K562 (cell line): ENCODE data around the gene SLC17A2. TPM values are rescaled to one million over a fixed set of nuclear protein-coding genes. Genes with fewer than 3 reads are reported as not detected.
A peak's percentile ranks its signal among the peaks of the same experiment; 100 is the strongest.

Experiments
- CAMTA2 ChIP-seq: fragments of 250-450 bp; sonication (Bioruptor Pico); conservative IDR thresholded peaks from 2 replicates; pipeline ENCODE4 v1.5.1; 2022
- CBX3 ChIP-seq, 2 experiments: IDR thresholded peaks; 1 replicate in 1 of 2; 2 replicates in 1 of 2; pipeline ENCODE4 v1.6.1; 2012; ENCODE audit warnings: inconsistent platforms in 2 of 2, low read length in 2 of 2, borderline replicate concordance in 1 of 2, control low read depth in 1 of 2
- CREBBP ChIP-seq: IDR thresholded peaks from one replicate; pipeline ENCODE4 v1.6.1; 2012; ENCODE audit warnings: low read depth, mild to moderate bottlenecking, control low read depth, inconsistent platforms, low read length
- CXXC5 ChIP-seq: fragments of 250-450 bp; sonication (Bioruptor Pico); IDR thresholded peaks from 2 replicates; pipeline ENCODE4 v1.8.0; 2022; ENCODE audit warnings: inconsistent platforms, mild to moderate bottlenecking, moderate library complexity
- E2F5 ChIP-seq: sonication (generic); formaldehyde crosslinking; IDR thresholded peaks from 2 replicates; pipeline ENCODE4 v1.8.0; 2022; ENCODE audit warnings: mild to moderate bottlenecking, missing genetic modification reagents
- ESRRA ChIP-seq: fragments of 450-650 bp; IDR thresholded peaks from 2 replicates; pipeline ENCODE4 v1.6.1; 2014; ENCODE audit warnings: low read depth, mild to moderate bottlenecking, moderate library complexity, borderline replicate concordance
- KLF1 ChIP-seq: fragments of 450-650 bp; IDR thresholded peaks from 2 replicates; pipeline ENCODE4 v1.6.1; 2016; ENCODE audit warnings: missing genetic modification characterization, missing compliant biosample characterization
- MYBL2 ChIP-seq, 2 experiments: fragments of 450-650 bp in 1 of 2; sonication (generic) in 1 of 2; formaldehyde crosslinking in 1 of 2; IDR thresholded peaks; 2 replicates each; pipeline versions ENCODE4 v1.6.1 to v1.8.1; 2017 to 2022; ENCODE audit warnings: borderline replicate concordance in 1 of 2, inconsistent platforms in 1 of 2, low read depth in 1 of 2, mild to moderate bottlenecking in 1 of 2, missing genetic modification reagents in 1 of 2, moderate library complexity in 1 of 2
- NKRF ChIP-seq: fragments of 450-650 bp; IDR thresholded peaks from 2 replicates; pipeline ENCODE4 v1.6.1; 2016; ENCODE audit warnings: borderline replicate concordance
- RHOXF2B ChIP-seq: fragments of 250-450 bp; sonication (Bioruptor Pico); conservative IDR thresholded peaks from 2 replicates; pipeline ENCODE4 v1.5.1; 2021
- SMAD4 ChIP-seq: fragments of 250-450 bp; sonication (Bioruptor Pico); conservative IDR thresholded peaks from 2 replicates; pipeline ENCODE4 v1.8.0; 2021; ENCODE audit warnings: inconsistent platforms, mild to moderate bottlenecking, moderate library complexity
- SMARCC2 ChIP-seq: fragments of 450-650 bp; IDR thresholded peaks from 2 replicates; pipeline ENCODE4 v1.6.1; 2017; ENCODE audit warnings: antibody characterized with exemption, moderate library complexity, mild to moderate bottlenecking, low read depth
- SNIP1 ChIP-seq: fragments of 450-650 bp; IDR thresholded peaks from 2 replicates; pipeline ENCODE4 v1.7.1; 2017; ENCODE audit warnings: low read depth, mild to moderate bottlenecking
- ZNF311 ChIP-seq: fragments of 250-450 bp; sonication (Bioruptor Pico); IDR thresholded peaks from 2 replicates; pipeline ENCODE4 v1.4.0; 2020; ENCODE audit warnings: mild to moderate bottlenecking, moderate library complexity
- polyA plus RNA-seq, 8 experiments: library from polyadenylated mRNA; depleted of rRNA in 4 of 8; stranded (reverse) in 5 of 8; unstranded in 3 of 8; fragments of >200 nt; fragmentation: Nextera tagmentation in 2 of 8; fragmentation: Illumina TruSeq in 1 of 8; extraction: Ambion mirVana in 2 of 8; extraction: Trizol in 1 of 8; gene quantifications; 2 replicates each; pipeline versions ENCODE4 v1.2.1 to v1.2.3, GENCODE V29; 2011 to 2014; ENCODE audit warnings: inconsistent platforms in 1 of 8, missing spikeins in 1 of 8
- total RNA-seq, 7 experiments: library from RNA; depleted of rRNA in 6 of 7; stranded (reverse); fragments of >200 nt in 6 of 7; fragmentation: Illumina TruSeq in 2 of 7; extraction: Trizol in 2 of 7; gene quantifications; 2 replicates each; pipeline versions ENCODE4 v1.2.1 to v1.2.3, GENCODE V29; 2011 to 2021; ENCODE audit warnings: low replicate concordance in 1 of 7
- TF ChIP-seq, protein P1 (sequence below): fragments of 450-650 bp; IDR thresholded peaks from 2 replicates; pipeline ENCODE4 v1.6.1; 2016; ENCODE audit warnings: antibody characterized with exemption
- TF ChIP-seq, protein P2 (sequence below): fragments of 450-650 bp; formaldehyde crosslinking; conservative IDR thresholded peaks from 2 replicates; pipeline ENCODE4 v1.4.0; 2022; ENCODE audit warnings: mild to moderate bottlenecking, missing genetic modification characterization
- TF ChIP-seq, protein P3 (sequence below): fragments of 450-650 bp; conservative IDR thresholded peaks from 2 replicates; pipeline ENCODE4 v1.6.1; 2016; ENCODE audit warnings: missing genetic modification characterization, low read depth, mild to moderate bottlenecking, missing compliant biosample characterization, moderate library complexity
- TF ChIP-seq, protein P4 (sequence below), 2 experiments: fragments of 450-650 bp in 1 of 2; sonication (generic) in 1 of 2; formaldehyde crosslinking in 1 of 2; IDR thresholded peaks in 1 of 2; conservative IDR thresholded peaks in 1 of 2; 2 replicates each; pipeline versions ENCODE4 v1.6.1 to v1.8.1; 2016 to 2023; ENCODE audit warnings: mild to moderate bottlenecking in 2 of 2, moderate library complexity in 2 of 2, inconsistent platforms in 1 of 2, missing genetic modification reagents in 1 of 2

SLC17A2 gene
- total and polyA plus RNA-seq, 9 of the 15 experiments (the other 6 are each of a cell fraction or from before 2014, with no cell fraction given), result not detected

- no peak for TF ChIP-seq E2F5 (CRISPR knock-in tag)
- TF ChIP-seq, protein P1, sequence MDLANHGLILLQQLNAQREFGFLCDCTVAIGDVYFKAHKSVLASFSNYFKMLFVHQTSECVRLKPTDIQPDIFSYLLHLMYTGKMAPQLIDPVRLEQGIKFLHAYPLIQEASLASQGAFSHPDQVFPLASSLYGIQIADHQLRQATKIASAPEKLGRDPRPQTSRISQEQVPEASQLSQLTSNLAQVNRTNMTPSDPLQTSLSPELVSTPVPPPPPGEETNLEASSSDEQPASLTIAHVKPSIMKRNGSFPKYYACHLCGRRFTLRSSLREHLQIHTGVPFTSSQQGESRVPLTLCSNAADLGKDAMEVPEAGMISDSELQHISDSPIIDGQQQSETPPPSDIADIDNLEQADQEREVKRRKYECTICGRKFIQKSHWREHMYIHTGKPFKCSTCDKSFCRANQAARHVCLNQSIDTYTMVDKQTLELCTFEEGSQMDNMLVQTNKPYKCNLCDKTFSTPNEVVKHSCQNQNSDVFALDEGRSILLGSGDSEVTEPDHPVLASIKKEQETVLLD, result no peak
- TF ChIP-seq, protein P2, sequence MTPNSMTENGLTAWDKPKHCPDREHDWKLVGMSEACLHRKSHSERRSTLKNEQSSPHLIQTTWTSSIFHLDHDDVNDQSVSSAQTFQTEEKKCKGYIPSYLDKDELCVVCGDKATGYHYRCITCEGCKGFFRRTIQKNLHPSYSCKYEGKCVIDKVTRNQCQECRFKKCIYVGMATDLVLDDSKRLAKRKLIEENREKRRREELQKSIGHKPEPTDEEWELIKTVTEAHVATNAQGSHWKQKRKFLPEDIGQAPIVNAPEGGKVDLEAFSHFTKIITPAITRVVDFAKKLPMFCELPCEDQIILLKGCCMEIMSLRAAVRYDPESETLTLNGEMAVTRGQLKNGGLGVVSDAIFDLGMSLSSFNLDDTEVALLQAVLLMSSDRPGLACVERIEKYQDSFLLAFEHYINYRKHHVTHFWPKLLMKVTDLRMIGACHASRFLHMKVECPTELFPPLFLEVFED (CRISPR knock-in tag), result no peak
- TF ChIP-seq SNIP1, result no peak
- TF ChIP-seq ZNF311 (CRISPR knock-in tag), result peak; percentile 24; the same call in 1 of the 2 replicates
- no peak for TF ChIP-seq CBX3 (IDR thresholded peaks at IDR 0.05; ENCODE audit: borderline replicate concordance in 1 of 2, low read length in 2 of 2)
- no peak for TF ChIP-seq CAMTA2 (CRISPR knock-in tag)
- TF ChIP-seq, protein P3, sequence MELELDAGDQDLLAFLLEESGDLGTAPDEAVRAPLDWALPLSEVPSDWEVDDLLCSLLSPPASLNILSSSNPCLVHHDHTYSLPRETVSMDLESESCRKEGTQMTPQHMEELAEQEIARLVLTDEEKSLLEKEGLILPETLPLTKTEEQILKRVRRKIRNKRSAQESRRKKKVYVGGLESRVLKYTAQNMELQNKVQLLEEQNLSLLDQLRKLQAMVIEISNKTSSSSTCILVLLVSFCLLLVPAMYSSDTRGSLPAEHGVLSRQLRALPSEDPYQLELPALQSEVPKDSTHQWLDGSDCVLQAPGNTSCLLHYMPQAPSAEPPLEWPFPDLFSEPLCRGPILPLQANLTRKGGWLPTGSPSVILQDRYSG (tag), result 0 out of 2 replicates have a peak, but pooled peaks have one; percentile 48
- TF ChIP-seq, protein P4, sequence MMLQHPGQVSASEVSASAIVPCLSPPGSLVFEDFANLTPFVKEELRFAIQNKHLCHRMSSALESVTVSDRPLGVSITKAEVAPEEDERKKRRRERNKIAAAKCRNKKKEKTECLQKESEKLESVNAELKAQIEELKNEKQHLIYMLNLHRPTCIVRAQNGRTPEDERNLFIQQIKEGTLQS (IDR thresholded peaks at IDR 0.05), result peak; percentile 48; the same call in 1 of the 2 replicates
- TF ChIP-seq, protein P4 (CRISPR knock-in tag; conservative IDR thresholded peaks at IDR 0.05), result no peak
- TF ChIP-seq RHOXF2B (CRISPR knock-in tag), result no peak
- TF ChIP-seq SMAD4 (CRISPR knock-in tag), result peak; percentile 78
- no peak for TF ChIP-seq CREBBP
- TF ChIP-seq SMARCC2, result peak; percentile 67; the same call in 1 of the 2 replicates
- peak; percentile 94; the same call in 1 of the 2 replicates for TF ChIP-seq ESRRA
- TF ChIP-seq MYBL2 (IDR thresholded peaks at IDR 0.05; ENCODE audit: low read depth), result no peak
- no peak for TF ChIP-seq MYBL2 (CRISPR knock-in tag; IDR thresholded peaks at IDR 0.05; ENCODE audit: borderline replicate concordance)
- TF ChIP-seq CXXC5 (CRISPR knock-in tag), result peak; percentile 66
- TF ChIP-seq KLF1, result no peak
- TF ChIP-seq NKRF, result no peak
These were observed 43.5 kb upstream of the SLC17A2 start (continued) for GRCh38 chr6:25973923-25974555.
